H9 (cell line): Measurements from ENCODE around the gene HSD11B1L. TPM values are rescaled to one million over a fixed set of nuclear protein-coding genes. Genes with fewer than 3 reads are reported as not detected.

Experiments used
- DNase-seq: peaks from one replicate; pipeline ENCODE4 v3.0.0-alpha.2; 2017
- H2AFZ ChIP-seq: one replicate; pipeline ENCODE4 v1.6.1; 2013; ENCODE audit warnings: mild to moderate bottlenecking, low read length, control low read depth, moderate library complexity
- H2AK5ac ChIP-seq: 2 replicates; pipeline ENCODE4 v1.6.1; 2013; ENCODE audit warnings: low read length, control low read depth, mixed read lengths; ENCODE audit not compliant: insufficient read length
- H2BK120ac ChIP-seq: one replicate; pipeline ENCODE4 v1.6.1; 2013; ENCODE audit warnings: low read depth, mild to moderate bottlenecking, low read length, control low read depth, inconsistent platforms; ENCODE audit not compliant: poor library complexity, severe bottlenecking
- H2BK12ac ChIP-seq: 2 replicates; pipeline ENCODE4 v1.6.1; 2013; ENCODE audit warnings: low read length, control low read depth, mixed read lengths, low read depth; ENCODE audit not compliant: insufficient read length
- H2BK15ac ChIP-seq: 2 replicates; pipeline ENCODE4 v1.6.1; 2013; ENCODE audit warnings: low read depth, low read length, control low read depth
- H2BK20ac ChIP-seq: one replicate; pipeline ENCODE4 v1.6.1; 2013; ENCODE audit warnings: low read depth, mild to moderate bottlenecking, low read length, control low read depth, inconsistent platforms; ENCODE audit not compliant: poor library complexity, severe bottlenecking
- H2BK5ac ChIP-seq: 2 replicates; pipeline ENCODE4 v1.6.1; 2013; ENCODE audit warnings: low read length, control low read depth, mixed read lengths; ENCODE audit not compliant: insufficient read length
- H3K14ac ChIP-seq: 2 replicates; pipeline ENCODE4 v1.6.1; 2013; ENCODE audit warnings: low read length, control low read depth; ENCODE audit not compliant: insufficient read depth
- H3K18ac ChIP-seq: 2 replicates; pipeline ENCODE4 v1.6.1; 2013; ENCODE audit warnings: low read depth, mild to moderate bottlenecking, mixed read lengths, low read length, control low read depth; ENCODE audit not compliant: insufficient read length
- H3K23ac ChIP-seq: 2 replicates; pipeline ENCODE4 v1.6.1; 2013; ENCODE audit warnings: low read length, control low read depth, mixed read lengths, low read depth; ENCODE audit not compliant: insufficient read length
- H3K23me2 ChIP-seq: 2 replicates; pipeline ENCODE4 v1.6.1; 2013; ENCODE audit warnings: low read depth, mild to moderate bottlenecking, mixed read lengths, low read length, control low read depth; ENCODE audit not compliant: insufficient read length, poor library complexity, severe bottlenecking
- H3K27ac ChIP-seq: 2 replicates; pipeline ENCODE4 v1.5.1; 2013; ENCODE audit warnings: low read length, control low read depth, mixed read lengths, low read depth; ENCODE audit not compliant: insufficient read length
- H3K27me3 ChIP-seq: 2 replicates; pipeline ENCODE4 v1.6.1; 2013; ENCODE audit warnings: low read length, control low read depth, inconsistent platforms; ENCODE audit not compliant: insufficient read depth
- H3K4ac ChIP-seq: 2 replicates; pipeline ENCODE4 v1.6.1; 2013; ENCODE audit warnings: low read depth, mild to moderate bottlenecking, control low read depth, inconsistent platforms, low read length, moderate library complexity
- H3K4me1 ChIP-seq: 2 replicates; pipeline ENCODE4 v1.6.1; 2013; ENCODE audit warnings: low read length, control low read depth, inconsistent platforms; ENCODE audit not compliant: insufficient read depth
- H3K4me2 ChIP-seq: 2 replicates; pipeline ENCODE4 v1.6.1; 2013; ENCODE audit warnings: low read length, control low read depth, mixed read lengths; ENCODE audit not compliant: insufficient read length, insufficient read depth
- H3K56ac ChIP-seq: 2 replicates; pipeline ENCODE4 v1.6.1; 2013; ENCODE audit warnings: low read depth, mild to moderate bottlenecking, mixed read lengths, low read length, control low read depth; ENCODE audit not compliant: insufficient read length
- H3K79me1 ChIP-seq: 2 replicates; pipeline ENCODE4 v1.6.1; 2013; ENCODE audit warnings: low read depth, mild to moderate bottlenecking, moderate library complexity, low read length, control low read depth, inconsistent platforms; ENCODE audit not compliant: insufficient read depth, poor library complexity, severe bottlenecking
- H3K79me2 ChIP-seq: 2 replicates; pipeline ENCODE4 v1.6.1; 2013; ENCODE audit warnings: low read length, control low read depth, inconsistent platforms; ENCODE audit not compliant: insufficient read depth
- H3K9ac ChIP-seq: 2 replicates; pipeline ENCODE4 v1.6.1; 2013; ENCODE audit warnings: low read length, control low read depth, mixed read lengths; ENCODE audit not compliant: insufficient read length; ENCODE audit errors: extremely low read depth
- H3K9me3 ChIP-seq: one replicate; pipeline ENCODE4 v1.6.1; 2013; ENCODE audit warnings: low read depth, low read length, inconsistent platforms; ENCODE audit not compliant: control insufficient read depth
- H3T11ph ChIP-seq: one replicate; pipeline ENCODE4 v1.6.1; 2013; ENCODE audit warnings: mild to moderate bottlenecking, low read length, control low read depth, inconsistent platforms
- H4K20me1 ChIP-seq: one replicate; pipeline ENCODE4 v1.6.1; 2013; ENCODE audit not compliant: control insufficient read depth, insufficient read length, insufficient read depth
- H4K5ac ChIP-seq: 2 replicates; pipeline ENCODE4 v1.6.1; 2013; ENCODE audit warnings: low read depth, mild to moderate bottlenecking, mixed read lengths, low read length, control low read depth; ENCODE audit not compliant: insufficient read length
- H4K8ac ChIP-seq: replicated peaks from 2 replicates; pipeline ENCODE4 v1.6.1; 2013; ENCODE audit warnings: low read length, control low read depth, mixed read lengths, low read depth; ENCODE audit not compliant: insufficient read length
- H4K91ac ChIP-seq: 2 replicates; pipeline ENCODE4 v1.6.1; 2013; ENCODE audit warnings: low read depth, mild to moderate bottlenecking, moderate library complexity, mixed read lengths, low read length, control low read depth; ENCODE audit not compliant: insufficient read length
- H3K27ac Mint-ChIP-seq, 3 experiments: 2 replicates in 2 of 3; 3 replicates in 1 of 3; pipeline ENCODE4 v1.8.0; 2020 to 2021; ENCODE audit warnings: mixed read lengths in 3 of 3, mild to moderate bottlenecking in 1 of 3, moderate library complexity in 1 of 3
- H3K27me3 Mint-ChIP-seq: 2 replicates; pipeline ENCODE4 v1.8.0; 2021; ENCODE audit warnings: low read depth, mild to moderate bottlenecking, moderate library complexity, mixed read lengths
- H3K36me3 Mint-ChIP-seq, 3 experiments: 2 replicates in 2 of 3; 3 replicates in 1 of 3; pipeline ENCODE4 v1.8.0; 2020 to 2021; ENCODE audit warnings: low read depth in 3 of 3, mixed read lengths in 3 of 3; ENCODE audit not compliant: insufficient read depth in 1 of 3
- H3K4me1 Mint-ChIP-seq, 2 experiments: 2 replicates each; pipeline ENCODE4 v1.8.0; 2020; ENCODE audit warnings: mixed read lengths in 2 of 2
- H3K4me3 Mint-ChIP-seq, 2 experiments: 2 replicates in 1 of 2; 3 replicates in 1 of 2; pipeline ENCODE4 v1.8.0; 2020 to 2021; ENCODE audit warnings: mild to moderate bottlenecking in 2 of 2, mixed read lengths in 2 of 2, moderate library complexity in 1 of 2
- H3K9me3 Mint-ChIP-seq, 2 experiments: 2 replicates in 1 of 2; 3 replicates in 1 of 2; pipeline ENCODE4 v1.8.0; 2020; ENCODE audit warnings: mild to moderate bottlenecking in 2 of 2, mixed read lengths in 2 of 2, moderate library complexity in 1 of 2
- WGBS: extraction: QIAGEN DNeasy Blood & Tissue Kit; methylation state at CpG from one replicate; pipeline ENCODE4 v1.1.7; 2013; ENCODE audit warnings: missing lambda C conversion rate, low lambda C conversion rate, mixed read lengths; ENCODE audit not compliant: insufficient read length; ENCODE audit errors: extremely low coverage; 5-methylcytosine and 5-hydroxymethylcytosine counted together
- total RNA-seq: library from RNA; stranded (reverse); gene quantifications from 2 replicates; pipeline ENCODE4 v1.2.1, GENCODE V29; 2021
- TF ChIP-seq, protein P1 (sequence below): fragments of 200-600 bp; sonication (generic); conservative IDR thresholded peaks from 3 replicates; pipeline ENCODE4 v1.8.0; 2021; ENCODE audit warnings: antibody characterized with exemption, mild to moderate bottlenecking

The HSD11B1L gene
- total RNA-seq, 1 experiment from 2014 or later: 9.3 TPM

DNA sequence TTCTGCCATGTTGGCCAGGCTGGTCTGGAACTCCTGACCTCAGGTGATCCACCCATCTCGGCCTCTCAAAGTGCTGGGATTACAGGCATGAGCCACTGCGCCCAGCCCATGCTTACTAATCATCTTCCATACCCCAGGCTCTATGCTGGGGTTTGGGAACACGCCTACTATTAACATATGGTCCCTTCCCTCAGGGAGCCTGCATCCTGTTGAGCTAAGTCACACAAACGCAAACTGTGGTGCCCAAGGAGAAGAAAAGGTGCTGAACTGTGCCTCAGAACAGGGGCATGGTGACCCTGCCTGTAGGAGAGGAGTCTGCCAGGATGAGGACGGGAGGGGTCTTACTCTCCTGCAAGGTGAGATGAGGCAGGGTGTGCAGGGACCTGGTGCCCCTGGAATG lies 6.1 kb upstream of the HSD11B1L start:
- peaks cover 6 to 13% of the 10 kb centered on the region in 2 experiments for H3K4me1 Mint-ChIP-seq
- Histone ChIP-seq H2AK5ac (no peak overlapping the region), H3K9me3 (no peaks in the 10 kb centered on the region), H2BK5ac (no peak overlapping the region), H3K27me3 (no peaks in the 10 kb centered on the region), H3K4ac (no peak overlapping the region), H3K79me1 (no peaks in the 10 kb centered on the region), H2BK20ac (no peak overlapping the region), H2BK15ac (no peak overlapping the region), H3K56ac (no peak overlapping the region), H3K18ac (no peak overlapping the region), H3K14ac (no peak overlapping the region), H3K23ac (no peak overlapping the region), H3K4me2 (no peak overlapping the region), H3K4me1 (no peaks in the 10 kb centered on the region), H3K9ac (no peak overlapping the region), H2BK120ac (no peak overlapping the region), H4K5ac (no peak overlapping the region), H3K79me2 (no peaks in the 10 kb centered on the region), H2AFZ (no peak overlapping the region), H3K23me2 (peaks cover 1% of the 10 kb centered on the region), H3T11ph (no peak overlapping the region), H4K8ac (no peak overlapping the region), H4K91ac (no peak overlapping the region), H4K20me1 (no peaks in the 10 kb centered on the region), H2BK12ac (no peak overlapping the region), H3K27ac (no peak overlapping the region)
- WGBS: no CpG with 5 or more reads among the region's 5 CpGs
- H3K9me3 Mint-ChIP-seq: no peaks in the 10 kb centered on the region
- peaks cover 6 to 28% (median 14%) of the 10 kb centered on the region in 3 experiments; a peak in 5 of 7 replicates for H3K36me3 Mint-ChIP-seq
- peak overlapping the region in 1 of 2 experiments; percentile 24; a peak in 1 of 5 replicates for H3K4me3 Mint-ChIP-seq
- DNase-seq: no peak
- H3K27ac Mint-ChIP-seq: peak overlapping the region in 2 of 3 experiments; percentile 11 to 84; a peak in 2 of 7 replicates
- H3K27me3 Mint-ChIP-seq: no peaks in the 10 kb centered on the region; the same call in 1 of the 2 replicates
- TF ChIP-seq, protein P1, sequence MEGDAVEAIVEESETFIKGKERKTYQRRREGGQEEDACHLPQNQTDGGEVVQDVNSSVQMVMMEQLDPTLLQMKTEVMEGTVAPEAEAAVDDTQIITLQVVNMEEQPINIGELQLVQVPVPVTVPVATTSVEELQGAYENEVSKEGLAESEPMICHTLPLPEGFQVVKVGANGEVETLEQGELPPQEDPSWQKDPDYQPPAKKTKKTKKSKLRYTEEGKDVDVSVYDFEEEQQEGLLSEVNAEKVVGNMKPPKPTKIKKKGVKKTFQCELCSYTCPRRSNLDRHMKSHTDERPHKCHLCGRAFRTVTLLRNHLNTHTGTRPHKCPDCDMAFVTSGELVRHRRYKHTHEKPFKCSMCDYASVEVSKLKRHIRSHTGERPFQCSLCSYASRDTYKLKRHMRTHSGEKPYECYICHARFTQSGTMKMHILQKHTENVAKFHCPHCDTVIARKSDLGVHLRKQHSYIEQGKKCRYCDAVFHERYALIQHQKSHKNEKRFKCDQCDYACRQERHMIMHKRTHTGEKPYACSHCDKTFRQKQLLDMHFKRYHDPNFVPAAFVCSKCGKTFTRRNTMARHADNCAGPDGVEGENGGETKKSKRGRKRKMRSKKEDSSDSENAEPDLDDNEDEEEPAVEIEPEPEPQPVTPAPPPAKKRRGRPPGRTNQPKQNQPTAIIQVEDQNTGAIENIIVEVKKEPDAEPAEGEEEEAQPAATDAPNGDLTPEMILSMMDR: no peak
